HG02870 (cell line): ENCODE data around the gene CSRNP3.

ENCODE experiments used
- ATAC-seq: cut with Tn5 transposase; IDR thresholded peaks from one replicate; pipeline ENCODE4 v1.9.1; 2021; ENCODE audit warnings: mild to moderate bottlenecking, moderate library complexity; ENCODE audit not compliant: unreplicated experiment

Gene CSRNP3

DNA sequence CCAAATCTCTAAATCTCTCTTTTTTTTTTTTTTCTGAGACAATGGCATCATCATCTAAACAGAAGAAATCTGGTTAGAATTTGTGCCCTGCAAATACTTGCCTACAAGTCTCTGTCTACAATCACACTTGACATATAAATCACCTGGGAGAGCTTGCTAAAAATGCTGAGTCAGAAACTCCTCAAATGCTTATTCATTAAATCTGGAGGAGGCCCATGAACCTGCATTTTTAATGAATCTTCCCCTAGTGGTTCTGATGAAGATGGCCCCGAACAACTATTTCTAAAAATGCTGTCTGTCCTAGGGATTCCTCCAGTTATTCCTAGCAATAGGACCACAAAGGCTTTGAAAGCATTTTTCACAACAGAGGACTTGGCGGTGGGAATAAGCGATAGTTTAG, 1.6 kb upstream of the CSRNP3 start:
- ATAC-seq: no peak

DNA sequence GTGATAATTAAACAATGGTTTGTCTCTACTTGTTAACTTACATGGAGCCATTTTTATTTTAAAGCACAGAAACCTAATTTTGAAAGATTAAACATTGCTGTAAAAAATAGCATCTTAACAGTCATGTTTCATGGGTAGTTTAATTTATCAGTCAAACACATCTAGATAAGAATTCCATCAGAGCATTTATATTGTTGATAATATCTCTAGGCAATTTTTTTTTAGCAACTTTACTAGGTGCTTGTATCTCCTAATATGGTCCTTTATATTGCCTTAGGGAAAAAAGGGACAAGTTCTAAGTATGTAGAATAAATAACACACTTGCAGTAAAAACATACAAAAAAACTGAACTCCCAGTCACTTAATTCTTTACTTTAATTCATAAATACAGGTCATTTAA, 863 bp downstream of the CSRNP3 start:
- no peak for ATAC-seq

DNA sequence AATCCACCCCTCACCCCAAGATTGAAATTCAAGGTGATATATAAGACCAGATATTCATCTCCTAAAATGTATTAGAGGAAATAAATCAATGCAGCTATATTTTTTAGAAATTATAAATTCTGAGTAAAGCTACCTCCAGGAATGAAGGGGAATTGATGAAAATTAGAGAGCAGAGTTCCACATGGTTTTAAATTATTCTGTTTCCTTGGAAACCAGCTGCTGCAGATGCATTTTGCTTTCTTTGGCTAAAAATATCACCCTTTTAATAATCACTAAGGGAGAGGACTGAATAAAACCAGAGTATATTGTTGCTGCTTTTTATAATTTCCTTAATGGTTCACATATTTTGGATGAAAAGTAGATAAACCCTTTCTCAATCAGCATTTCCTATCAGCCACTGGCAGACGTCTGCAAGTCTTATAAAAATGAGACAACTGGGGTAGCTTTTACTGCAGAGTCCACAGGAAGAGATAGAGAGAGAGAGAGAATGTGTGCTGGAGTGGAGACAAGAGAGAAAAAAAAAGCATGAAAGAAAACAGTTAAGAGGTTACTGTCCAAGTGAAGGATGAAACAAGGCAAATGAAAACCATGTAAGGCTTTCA, 2.0 kb downstream of the CSRNP3 start:
- no peak for ATAC-seq

DNA sequence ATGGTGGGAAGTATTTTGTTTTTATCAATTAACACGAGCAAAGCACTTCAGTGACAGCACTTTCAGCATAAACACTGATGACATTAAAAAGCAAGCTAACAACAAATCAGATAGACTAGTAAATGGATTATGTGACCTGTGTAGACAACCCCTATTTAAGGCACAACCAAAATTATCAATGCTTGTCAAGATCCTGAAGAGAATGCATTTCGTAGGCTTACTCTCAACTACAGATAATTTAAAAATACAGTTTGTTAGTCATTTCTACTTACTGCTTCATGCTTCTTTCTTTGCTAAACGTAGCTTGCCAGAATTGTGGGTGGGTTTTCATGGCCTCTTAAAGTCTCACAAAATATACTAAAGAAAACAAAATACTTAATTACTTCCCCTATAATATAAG, 3.4 kb downstream of the CSRNP3 start:
- ATAC-seq: no peak

DNA sequence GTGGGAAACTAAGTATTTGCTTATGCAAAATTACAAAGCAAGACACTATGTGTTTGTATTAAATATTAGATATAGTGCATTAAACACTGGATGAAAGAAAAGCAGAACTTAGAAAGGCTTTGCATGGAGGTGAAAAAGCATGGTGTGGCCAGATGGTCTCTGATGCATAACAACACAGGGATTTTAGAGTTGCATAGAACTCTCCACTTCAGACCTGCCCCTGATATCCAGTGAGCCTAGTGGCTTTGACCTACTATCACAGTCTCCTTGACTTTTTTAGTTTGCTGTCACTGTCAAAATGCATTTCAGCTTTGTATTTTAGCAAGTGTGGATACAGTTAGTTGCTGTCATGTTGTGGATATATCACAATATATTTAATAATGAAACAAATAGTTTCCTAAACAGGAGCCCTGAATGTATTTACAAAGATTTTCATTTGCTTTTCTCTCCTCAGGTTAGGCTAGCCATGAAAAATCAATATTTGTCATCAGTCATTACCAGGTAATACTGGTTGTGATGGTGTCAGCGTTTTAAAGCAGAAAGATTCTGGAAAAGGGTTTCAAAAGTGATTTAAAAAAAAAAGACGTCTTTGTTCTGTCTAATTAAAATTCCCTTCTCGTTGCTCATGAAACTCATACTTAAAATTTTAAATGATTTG, 5.2 kb downstream of the CSRNP3 start:
- ATAC-seq: no peak

DNA sequence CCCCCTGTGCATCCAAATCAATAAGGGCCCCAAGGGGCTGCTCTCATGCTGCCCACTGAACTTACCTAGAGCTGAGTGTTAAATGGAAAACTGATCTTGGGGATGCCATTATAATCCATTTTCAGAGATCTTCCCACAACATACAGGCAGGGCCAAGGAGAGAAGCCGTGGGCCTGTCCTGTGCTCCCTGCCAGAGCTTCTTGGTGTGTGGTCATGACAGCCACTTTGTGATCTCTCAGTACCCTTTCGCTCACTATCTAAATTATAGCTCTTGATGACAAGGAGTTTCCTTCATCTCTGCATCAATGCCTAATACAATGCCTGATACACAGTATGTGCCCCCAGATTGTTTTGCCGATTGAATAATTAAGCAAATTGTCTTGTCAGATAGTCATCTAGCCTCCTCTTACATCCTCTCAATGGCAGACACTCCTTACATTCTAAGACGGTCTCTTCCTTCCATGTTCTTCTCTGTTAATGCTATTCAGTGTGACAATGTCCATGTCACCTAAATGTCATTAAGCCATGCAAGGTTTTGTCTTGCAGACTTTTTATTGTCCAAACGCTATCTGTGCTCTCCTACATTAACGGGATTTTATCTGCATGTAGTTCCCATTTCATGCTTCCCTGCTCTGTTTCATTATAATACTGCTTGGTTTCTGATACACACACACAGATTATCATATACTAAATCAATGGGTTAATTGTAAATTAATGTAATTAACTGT, 5.9 kb downstream of the CSRNP3 start:
- no peak for ATAC-seq

DNA sequence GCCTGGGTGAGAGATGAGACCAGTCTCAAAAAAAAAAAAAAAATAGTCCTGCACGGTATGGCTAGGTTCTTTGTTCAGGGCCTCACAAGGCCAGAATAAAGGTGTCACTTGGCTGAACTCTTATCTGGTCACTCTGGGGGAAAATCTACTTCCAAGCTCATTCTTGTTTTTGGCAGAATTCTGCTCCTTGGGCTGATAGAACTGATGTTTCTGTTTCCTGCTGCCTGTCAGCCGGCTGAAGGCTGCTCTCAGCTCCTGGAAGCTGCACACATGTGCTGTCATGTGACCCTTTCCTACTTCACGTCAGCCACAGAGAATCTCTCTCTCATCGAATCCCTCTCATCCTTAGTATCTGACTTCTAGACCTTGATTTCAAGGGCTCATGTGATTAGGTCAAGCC, 10.4 kb downstream of the CSRNP3 start:
- ATAC-seq: no peak

DNA sequence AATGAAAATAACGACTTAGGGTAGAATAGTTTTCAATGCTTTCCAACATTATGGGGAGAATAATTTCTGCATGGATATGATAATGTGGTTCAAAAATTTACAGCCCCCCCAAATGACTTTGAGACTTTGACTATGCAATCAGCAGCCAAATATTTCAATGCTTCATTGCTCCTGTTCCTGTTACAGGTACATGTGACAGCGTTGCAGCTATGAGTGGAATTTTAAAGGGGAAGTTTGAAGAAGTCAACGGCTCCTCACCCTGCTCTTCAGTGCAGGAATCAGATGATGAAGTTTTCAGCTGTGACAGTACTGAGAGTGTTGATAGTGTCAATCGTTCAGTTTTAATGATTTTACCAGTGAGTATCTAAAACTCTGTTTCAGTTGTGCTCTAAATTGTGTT, 25.1 kb downstream of the CSRNP3 start:
- ATAC-seq: no peak

DNA sequence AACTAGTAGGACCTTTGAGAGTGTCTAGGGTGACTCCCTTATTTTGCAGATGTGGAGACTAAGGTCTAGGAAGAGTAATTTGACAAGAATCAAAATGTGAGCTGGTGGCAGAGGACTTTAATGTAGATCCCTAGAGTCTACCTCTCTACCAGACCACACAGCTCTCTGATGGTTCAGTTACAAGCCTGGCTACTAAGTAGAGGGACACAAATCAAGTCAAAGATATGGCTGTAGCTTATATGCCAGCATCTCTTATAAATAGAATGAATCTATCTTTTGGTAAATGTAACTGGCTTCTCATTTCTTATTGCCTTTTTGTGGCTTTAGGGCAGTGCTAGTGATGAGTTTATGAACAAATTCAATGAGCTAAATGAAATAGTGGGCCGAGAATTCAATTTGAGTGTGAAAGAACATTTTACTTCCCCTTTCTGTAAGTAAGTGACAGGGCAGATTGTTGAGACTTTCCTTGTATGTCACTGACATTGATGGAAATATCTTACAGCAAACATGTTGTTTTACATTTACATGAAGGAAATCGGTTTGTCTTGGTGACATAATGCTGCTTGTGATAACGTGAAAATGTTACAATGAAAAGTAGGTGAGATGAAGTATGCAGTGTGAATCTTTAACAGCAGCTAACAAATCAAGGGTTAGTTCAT, 28.3 kb downstream of the CSRNP3 start:
- no peak for ATAC-seq

DNA sequence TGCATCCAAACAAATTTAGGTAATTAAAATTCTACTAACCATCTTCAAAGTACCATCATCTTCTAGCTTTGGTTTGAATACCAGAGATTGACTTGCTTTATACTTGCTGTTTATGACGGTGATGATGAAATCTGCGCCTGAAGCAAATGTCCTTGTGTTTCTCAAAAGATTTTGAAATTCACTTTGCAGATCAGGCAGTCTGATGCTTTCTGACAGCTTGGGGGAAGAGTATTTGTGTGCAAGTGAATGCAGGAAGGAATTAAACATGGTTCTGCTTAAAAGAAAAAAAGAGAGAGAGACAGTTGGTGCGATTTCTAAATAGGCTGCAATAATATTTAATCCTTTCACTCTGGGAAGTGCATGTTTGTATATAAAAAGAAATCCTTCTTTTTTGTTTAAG, 29.6 kb downstream of the CSRNP3 start:
- no peak for ATAC-seq

DNA sequence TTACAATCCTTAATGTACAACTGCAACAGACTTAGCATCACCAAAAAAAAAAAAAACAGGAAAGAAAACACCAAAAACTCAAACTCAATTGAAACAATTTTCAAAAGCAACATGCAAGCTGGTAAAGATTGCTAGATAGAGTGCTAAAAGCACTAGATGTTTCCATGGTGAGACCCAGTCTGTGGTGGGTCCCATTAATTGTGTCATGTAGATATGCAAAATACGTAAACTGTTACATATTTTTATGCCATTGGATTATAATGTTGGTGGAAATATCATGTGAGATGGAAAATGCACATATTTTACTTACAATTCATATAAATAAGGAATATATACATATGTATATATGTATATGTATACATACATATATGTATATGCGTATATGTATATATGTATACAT, 30.5 kb downstream of the CSRNP3 start:
- ATAC-seq: no peak

DNA sequence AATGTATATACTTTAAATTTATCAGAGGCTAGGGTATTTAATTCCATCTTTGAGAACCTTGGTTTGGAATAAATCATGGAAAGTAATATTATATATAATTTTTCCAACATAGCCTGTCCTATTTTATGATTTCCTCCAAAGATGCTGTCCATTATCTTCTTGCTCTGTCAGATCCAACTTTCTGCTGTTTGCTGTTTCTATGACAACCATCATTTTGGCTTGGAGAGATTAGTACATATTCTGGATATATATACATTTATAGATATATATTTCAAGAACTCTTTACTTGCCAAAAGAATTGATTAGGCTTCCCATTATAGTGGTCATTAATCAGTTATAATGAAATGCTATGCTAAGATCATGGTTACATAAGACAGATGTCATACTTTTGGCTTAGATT, 31.3 kb downstream of the CSRNP3 start:
- ATAC-seq: no peak

DNA sequence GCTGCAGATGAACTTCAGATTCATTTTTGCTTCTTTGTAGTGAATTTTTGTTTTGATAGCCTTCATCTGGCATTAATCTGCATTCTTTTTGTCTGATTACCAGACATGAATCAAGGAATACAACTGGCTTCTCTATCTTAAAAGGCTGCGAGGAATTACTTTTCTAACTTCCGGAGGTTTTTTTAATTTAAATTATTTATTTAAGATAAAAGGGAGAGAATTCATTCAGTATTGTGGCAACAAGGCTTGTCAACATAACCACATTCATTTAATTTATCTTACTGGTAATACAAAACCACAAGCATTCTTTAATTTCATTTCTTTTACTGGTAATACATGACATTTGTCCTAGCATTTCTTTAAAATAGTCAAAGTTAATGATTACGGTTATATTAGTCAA, 36.0 kb downstream of the CSRNP3 start:
- ATAC-seq: no peak

DNA sequence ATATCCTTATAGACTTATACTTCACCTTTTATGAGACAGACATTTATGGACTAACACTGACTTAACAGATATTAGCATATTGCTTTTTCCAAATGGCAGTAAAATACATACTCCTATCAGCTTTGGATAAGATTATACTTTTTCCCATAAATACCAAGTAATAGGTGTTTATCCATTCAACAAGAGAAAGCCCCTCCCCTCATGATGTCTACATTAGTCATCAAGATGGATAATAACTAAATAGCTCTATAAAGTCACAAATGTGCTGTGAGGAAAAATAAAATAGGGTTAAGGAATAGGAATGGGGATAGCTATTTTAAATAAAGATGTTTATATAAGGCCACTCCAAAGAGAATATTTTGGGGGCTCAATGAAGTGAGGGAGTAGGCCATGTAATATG, 39.4 kb downstream of the CSRNP3 start:
- no peak for ATAC-seq

DNA sequence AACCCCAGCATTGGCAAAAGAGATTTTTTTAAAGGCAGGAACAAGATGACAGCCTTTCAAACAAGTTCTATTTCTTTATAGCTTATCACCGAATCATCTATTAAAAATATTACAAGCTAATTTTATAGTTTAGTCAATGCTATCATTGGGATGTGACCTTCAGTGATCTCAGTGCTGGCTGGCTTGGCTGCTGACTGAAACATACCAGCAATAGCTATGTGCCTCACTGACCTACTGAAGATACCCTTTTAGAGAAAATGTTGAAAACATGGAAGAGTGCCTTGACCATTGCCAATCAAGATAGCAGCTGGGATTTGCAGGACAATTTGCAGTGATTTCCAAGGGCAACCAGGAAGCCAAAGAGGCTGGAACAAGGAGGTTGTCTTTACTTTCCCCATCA, 44.0 kb downstream of the CSRNP3 start:
- no peak for ATAC-seq

DNA sequence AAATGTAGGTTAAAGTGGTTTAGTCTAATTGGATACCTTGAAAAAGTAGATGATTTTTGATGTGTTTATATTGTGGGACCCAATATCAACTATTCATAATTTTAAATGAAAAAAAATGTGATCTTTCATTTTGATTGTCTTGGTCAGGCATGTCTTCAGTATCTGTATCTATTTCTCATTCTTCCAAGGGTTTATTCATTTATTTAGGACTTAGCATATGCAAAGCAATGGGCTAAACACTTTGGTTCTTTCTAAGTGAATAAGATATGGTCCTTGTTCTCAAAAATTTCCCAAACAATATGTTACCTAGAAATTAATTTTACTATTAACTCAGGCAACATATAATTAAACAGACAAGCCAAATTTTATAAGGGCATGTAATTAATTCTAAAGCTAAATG, 49.1 kb downstream of the CSRNP3 start:
- no peak for ATAC-seq

DNA sequence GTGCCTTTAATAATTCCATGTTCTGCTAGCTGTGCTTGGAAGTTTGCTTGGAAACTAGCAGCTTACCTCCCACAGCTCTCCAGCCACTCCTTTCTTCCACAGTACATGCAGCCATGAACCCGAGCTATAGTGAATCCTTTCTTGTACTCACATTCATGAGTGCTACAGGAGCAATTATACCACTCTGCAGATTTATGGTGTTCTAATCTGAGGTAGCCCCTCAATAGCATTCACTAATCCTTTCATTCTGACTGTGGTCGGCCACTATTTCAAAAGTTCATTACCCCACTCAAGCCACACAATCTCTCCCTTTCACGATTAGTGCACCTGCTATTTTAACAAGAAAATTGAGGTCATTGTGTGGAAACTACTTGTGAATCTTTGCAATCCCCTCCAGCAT, 53.2 kb downstream of the CSRNP3 start:
- no peak for ATAC-seq

DNA sequence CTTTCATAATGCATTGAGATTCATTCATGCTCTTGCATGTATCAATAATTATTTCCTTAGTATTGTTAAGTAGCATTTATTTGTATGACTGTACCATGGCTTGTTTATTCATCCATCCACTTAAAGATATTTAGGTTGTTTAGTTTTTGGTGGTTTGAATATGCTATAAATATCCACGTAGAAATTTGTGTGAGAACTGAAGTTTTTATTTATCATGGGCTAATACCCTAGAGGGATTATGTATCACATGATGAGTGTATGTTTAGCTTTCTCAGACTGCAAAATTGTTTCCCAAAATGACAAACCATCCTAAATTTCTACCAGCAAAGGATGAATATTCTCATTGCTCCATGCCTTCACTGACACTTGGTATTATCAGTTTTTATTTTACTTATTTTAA, 55.2 kb downstream of the CSRNP3 start:
- no peak for ATAC-seq

DNA sequence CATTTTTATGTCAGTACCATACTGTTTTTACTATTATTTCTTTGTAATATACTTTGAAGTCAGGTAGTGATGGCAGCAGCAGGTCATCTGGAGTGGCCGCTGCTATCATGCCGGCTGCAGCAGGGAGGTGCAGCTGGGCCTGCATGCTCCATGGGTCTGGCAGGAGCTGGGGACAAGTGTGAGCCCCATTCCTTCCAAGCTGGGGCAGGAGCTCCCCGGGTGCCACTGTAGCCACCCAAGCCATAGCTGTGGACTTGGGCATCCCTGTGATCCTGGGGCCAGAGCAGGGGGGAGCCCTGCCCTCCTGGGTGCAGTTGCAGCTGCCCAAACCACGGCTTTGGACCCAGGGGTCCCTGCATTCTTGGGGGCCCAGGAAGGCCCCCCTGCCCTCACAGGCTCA, 59.2 kb downstream of the CSRNP3 start:
- no peak for ATAC-seq

DNA sequence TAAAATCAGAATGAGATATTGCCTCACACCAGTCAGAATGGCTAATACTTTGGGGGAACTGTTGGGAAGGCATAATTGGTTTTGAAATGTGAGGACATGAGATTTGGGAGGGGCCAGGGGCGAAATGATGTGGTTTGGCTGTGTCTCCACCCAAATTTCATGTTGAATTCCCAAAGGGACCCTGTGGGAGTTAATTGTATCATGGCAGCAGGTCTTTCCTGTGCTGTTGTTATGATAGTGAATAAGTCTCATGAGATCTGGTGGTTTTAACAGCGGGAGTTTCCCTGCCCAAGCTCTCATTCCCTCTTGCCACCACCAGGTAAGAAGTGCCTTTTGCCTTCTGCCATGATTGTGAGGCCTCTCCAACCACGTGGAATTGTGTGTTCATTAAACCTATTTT, 59.6 kb downstream of the CSRNP3 start:
- ATAC-seq: no peak

DNA sequence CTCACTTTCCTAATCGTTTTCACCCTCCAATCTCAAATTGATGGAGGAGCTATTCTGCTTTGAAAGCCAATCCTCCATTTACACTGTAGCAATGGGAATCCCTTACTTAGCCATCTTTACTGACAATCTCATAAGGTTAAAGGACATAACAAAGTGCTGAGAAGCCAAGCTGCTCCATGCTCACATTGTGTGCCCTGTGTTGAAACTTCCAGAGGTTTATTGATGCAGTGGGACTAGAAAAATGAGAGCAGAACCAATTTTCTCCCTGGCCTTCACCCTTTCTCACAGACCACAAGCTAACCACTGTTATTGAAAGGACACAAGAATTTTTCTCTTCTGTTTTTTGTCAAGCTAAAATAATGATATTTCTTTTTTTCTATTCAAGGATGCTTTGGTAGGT, 63.8 kb downstream of the CSRNP3 start:
- ATAC-seq: no peak

DNA sequence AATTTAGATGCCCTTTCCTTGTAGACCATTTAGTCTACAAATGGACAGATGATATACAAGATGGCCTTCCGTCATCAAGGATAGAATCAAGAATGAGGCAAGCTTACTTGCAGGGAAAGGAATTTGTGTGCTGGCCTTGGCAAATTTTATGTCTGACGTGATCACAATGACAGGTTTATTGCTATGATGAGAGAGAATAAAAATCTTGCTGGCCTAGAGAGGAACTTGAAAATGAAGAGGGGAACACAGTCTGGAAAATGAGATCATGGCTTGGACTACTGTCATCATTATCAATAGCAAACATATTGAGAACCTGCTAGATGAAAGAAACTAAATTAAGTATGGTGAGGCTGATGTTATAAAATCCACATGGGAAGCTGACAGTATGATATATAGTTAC, 66.0 kb downstream of the CSRNP3 start:
- ATAC-seq: no peak
